T-cell (primary cell): Measurements from ENCODE around the gene OR2G6. TPM values are rescaled to one million over a fixed set of nuclear protein-coding genes. Genes with fewer than 3 reads are reported as not detected.
"Not testable (repeated sequence)": the region's sequence is repeated elsewhere in the genome, so short reads cannot be mapped to it uniquely, and the experiment has no call there.

Experiments
- ATAC-seq, 4 experiments: fragments of 200-7000 bp in 3 of 4; fragments of 150-1000 bp in 1 of 4; cut with Tn5 transposase; replicated peaks in 1 of 4; 1 replicate in 3 of 4; 2 replicates in 1 of 4; pipeline ENCODE4 v1.10.0; 2021; ENCODE audit warnings: moderate library complexity in 3 of 4, mild to moderate bottlenecking in 2 of 4, moderate number of reproducible peaks in 1 of 4
- CTCF ChIA-PET, 2 donors: fragments of 300-600 bp; sonication (Branson Sonifier 250); formaldehyde crosslinking; loops; one replicate each; lab custom pipeline; 2022; ENCODE audit warnings: antibody characterized with exemption in 2 of 2; lab: Charles Lee
- POLR2A ChIA-PET, 2 donors: fragments of 300-600 bp; sonication (Branson Sonifier 250); formaldehyde crosslinking; loops; one replicate each; lab custom pipeline; 2022; ENCODE audit warnings: antibody characterized with exemption in 2 of 2; lab: Charles Lee
- DNase-seq, 35 experiments: peaks; one replicate each; pipeline versions ENCODE4 v3.0.0 to v3.0.0-alpha.2; 2013 to 2023
- H3K27ac ChIP-seq: one replicate; pipeline ENCODE4 v1.5.1; 2013; ENCODE audit warnings: low read length
- H3K27me3 ChIP-seq, 2 experiments: replicated peaks in 1 of 2; 1 replicate in 1 of 2; 2 replicates in 1 of 2; pipeline versions ENCODE4 v1.6.1 to v1.7.0; 2013; ENCODE audit warnings: low read length in 1 of 2, mixed read lengths in 1 of 2; ENCODE audit not compliant: control insufficient read depth in 2 of 2, insufficient read depth in 2 of 2; ENCODE audit errors: extremely low read depth in 1 of 2
- H3K36me3 ChIP-seq, 2 donors: 1 replicate in 1 of 2; 2 replicates in 1 of 2; pipeline versions ENCODE4 v1.6.1 to v1.7.0; 2013; ENCODE audit warnings: low read length in 1 of 2; ENCODE audit not compliant: control insufficient read depth in 2 of 2, insufficient read depth in 1 of 2; ENCODE audit errors: extremely low read depth in 1 of 2
- H3K4me1 ChIP-seq, 2 experiments: 1 replicate in 1 of 2; 2 replicates in 1 of 2; pipeline versions ENCODE4 v1.6.1 to v1.7.0; 2013; ENCODE audit warnings: low read length in 2 of 2, mixed read lengths in 1 of 2; ENCODE audit not compliant: insufficient read depth in 2 of 2, control insufficient read depth in 1 of 2; ENCODE audit errors: extremely low read depth in 1 of 2
- H3K4me3 ChIP-seq, 2 donors: 1 replicate in 1 of 2; 2 replicates in 1 of 2; pipeline versions ENCODE4 v1.5.1 to v1.7.0; 2013; ENCODE audit warnings: mild to moderate bottlenecking in 2 of 2, low read length in 1 of 2, moderate library complexity in 1 of 2; ENCODE audit not compliant: control insufficient read depth in 1 of 2; ENCODE audit errors: extremely low read depth in 1 of 2
- H3K9me3 ChIP-seq: 2 replicates; pipeline ENCODE4 v1.7.0; 2013
- H3K27ac Mint-ChIP-seq, 2 donors: one replicate each; pipeline ENCODE4 v1.8.0; 2020 to 2021; ENCODE audit warnings: mild to moderate bottlenecking in 2 of 2, mixed read lengths in 2 of 2
- H3K27me3 Mint-ChIP-seq, 2 donors: one replicate each; pipeline ENCODE4 v1.8.0; 2021 to 2022; ENCODE audit warnings: mixed read lengths in 2 of 2
- H3K36me3 Mint-ChIP-seq: one replicate; pipeline ENCODE4 v1.8.0; 2021; ENCODE audit warnings: mixed read lengths
- H3K4me1 Mint-ChIP-seq, 3 donors: one replicate each; pipeline ENCODE4 v1.8.0; 2020 to 2022; ENCODE audit warnings: mixed read lengths in 3 of 3, mild to moderate bottlenecking in 1 of 3
- H3K4me3 Mint-ChIP-seq, 3 donors: one replicate each; pipeline ENCODE4 v1.8.0; 2020 to 2022; ENCODE audit warnings: mild to moderate bottlenecking in 3 of 3, mixed read lengths in 3 of 3, moderate library complexity in 3 of 3
- H3K9me3 Mint-ChIP-seq, 3 donors: one replicate each; pipeline ENCODE4 v1.8.0; 2020 to 2022; ENCODE audit warnings: mixed read lengths in 3 of 3
- WGBS: methylation state at CpG from one replicate; pipeline ENCODE4 v1.1.5; 2013; ENCODE audit warnings: missing lambda C conversion rate; ENCODE audit not compliant: insufficient coverage; 5-methylcytosine and 5-hydroxymethylcytosine counted together
- total RNA-seq, 35 experiments: library from RNA in 6 of 35; stranded (reverse) in 6 of 35; fragments of 120-200 nt in 1 of 35; gene quantifications; one replicate each; pipeline versions ENCODE4 v1.2.1 to v1.2.4 and lab custom pipeline; 2013 to 2026

OR2G6 gene
- total RNA-seq, 5 donors from 2014 or later (not counting 1 experiment from before 2014, with no cell fraction given): not detected

DNA sequence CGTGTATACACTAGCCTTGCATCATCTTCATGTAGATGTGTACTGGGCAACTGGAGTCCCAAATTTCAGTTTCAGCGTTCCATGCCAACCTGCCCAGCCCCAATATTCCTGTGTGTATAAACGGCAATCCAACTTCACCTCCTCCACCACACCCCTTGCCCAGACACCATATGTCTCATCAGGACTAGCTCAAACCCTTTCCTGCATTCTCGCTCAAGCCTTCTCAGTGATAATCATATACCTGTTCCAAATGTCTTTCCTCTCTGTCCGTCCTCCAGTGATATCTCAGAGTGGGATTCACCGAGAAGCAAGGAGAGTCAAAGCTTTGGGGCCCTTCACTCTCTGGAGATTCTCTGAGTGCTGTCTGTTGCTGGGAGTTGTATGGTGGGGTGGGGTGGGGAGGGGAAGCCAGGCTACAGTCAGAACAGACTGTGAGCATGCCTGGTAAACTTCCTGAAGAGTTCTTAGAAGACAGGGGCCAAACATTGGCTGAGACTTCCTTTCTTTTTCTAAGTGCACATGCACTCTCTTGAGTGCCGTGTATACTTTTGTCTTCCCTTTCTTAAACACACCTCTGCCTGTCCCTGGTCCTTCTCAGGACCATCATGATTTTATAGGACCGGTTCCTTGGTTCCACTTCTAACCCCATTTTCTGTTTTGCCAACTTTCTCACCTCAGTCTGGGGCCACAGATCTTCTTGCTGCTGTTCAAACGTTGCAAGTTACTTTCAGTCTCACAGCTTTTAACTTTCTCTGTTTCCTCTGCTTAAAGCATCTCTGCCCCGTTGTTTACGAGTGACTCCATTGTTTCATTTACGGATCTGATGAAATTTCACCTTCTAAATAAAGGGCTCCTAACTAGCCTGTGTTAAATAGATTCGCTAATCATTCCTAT is 25.9 kb upstream of the OR2G6 start:
- H3K9me3 ChIP-seq, CTCF ChIA-PET, H3K4me1 ChIP-seq, H3K27me3 Mint-ChIP-seq, H3K36me3 Mint-ChIP-seq, H3K9me3 Mint-ChIP-seq, H3K27me3 ChIP-seq, H3K36me3 ChIP-seq: not testable (repeated sequence)
- H3K27ac Mint-ChIP-seq: peak overlapping the region; percentile 97 to 99
- DNase-seq (peak in 17 of 35 experiments; percentile 0 to 48 (median 7)), ATAC-seq (peak; percentile 90 to 93 (median 92))
- POLR2A ChIA-PET: interaction anchor here in 1 of 2 donors (0.5 kb wide), 1 partner anchor 344 kb away, joined by 4 read pairs; the partner anchor contains the start of gene SH3BP5L
- peak overlapping the region; percentile 69 to 87 (median 86) for H3K4me3 Mint-ChIP-seq
- peaks cover 16 to 23% (median 16%) of the 10 kb centered on the region in 3 donors for H3K4me1 Mint-ChIP-seq
- Histone ChIP-seq H3K4me3 (peak overlapping the region; percentile 26 to 35), H3K27ac (peak overlapping the region; percentile 57)
- WGBS: 40% methylated on average over 4 of the region's 13 CpGs

DNA sequence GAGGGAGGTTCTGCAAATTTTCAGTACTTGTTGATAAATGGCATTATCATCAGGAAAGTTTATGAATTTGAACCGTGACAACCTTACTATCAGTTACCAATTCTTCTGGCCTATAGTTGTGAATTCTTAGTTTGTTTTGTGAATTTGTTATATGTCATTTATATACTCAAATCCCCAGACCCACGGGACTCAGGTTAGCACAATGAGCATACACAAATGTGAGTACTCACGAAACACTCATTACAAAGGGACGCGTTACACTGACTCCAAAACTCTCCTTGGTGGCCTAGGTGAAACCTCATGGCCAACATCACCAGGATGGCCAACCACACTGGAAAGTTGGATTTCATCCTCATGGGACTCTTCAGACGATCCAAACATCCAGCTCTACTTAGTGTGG is 19.6 kb upstream of the OR2G6 start, which contains the start of gene OR2T5:
TSS of gene OR2T5 (plus strand) at position 301 of the 400 bp plus-strand sequence. CDS start at position 301, 0 bp downstream.
- POLR2A ChIA-PET: not testable (repeated sequence)
- no CpG with 5 or more reads among the region's 6 CpGs for WGBS

DNA sequence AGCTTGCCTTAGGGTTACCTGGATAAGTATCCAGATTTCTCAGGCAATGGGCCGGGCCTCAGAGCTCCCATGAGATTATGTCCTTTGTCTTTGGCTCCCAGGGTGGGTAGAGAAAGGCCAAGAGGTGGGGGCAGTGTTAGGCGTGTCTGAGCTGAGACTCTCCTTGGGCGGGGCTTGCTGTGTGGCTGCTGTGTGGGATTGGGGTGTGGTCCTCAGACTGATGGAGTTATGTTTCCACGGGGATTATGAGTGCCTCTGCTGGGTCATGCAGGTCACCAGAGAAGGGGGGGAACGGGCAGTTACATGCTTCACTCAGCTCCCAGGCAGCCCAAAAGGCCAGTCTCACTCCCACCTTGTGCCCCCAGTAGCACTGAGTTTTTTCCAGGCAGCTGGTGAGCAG is 11.2 kb upstream of the OR2G6 start:
- no CpG with 5 or more reads among the region's 5 CpGs for WGBS
- H3K9me3 ChIP-seq, H3K4me3 ChIP-seq, H3K27ac ChIP-seq, CTCF ChIA-PET, H3K4me3 Mint-ChIP-seq, DNase-seq, H3K27me3 Mint-ChIP-seq, H3K27me3 ChIP-seq, H3K9me3 Mint-ChIP-seq, H3K27ac Mint-ChIP-seq, H3K36me3 Mint-ChIP-seq, ATAC-seq, H3K36me3 ChIP-seq, H3K4me1 Mint-ChIP-seq, POLR2A ChIA-PET, H3K4me1 ChIP-seq: not testable (repeated sequence)

More for the DNA sequence above, 19.6 kb upstream of the OR2G6 start, which contains the start of gene OR2T5:
- H3K27ac Mint-ChIP-seq, DNase-seq, H3K9me3 ChIP-seq, CTCF ChIA-PET, ATAC-seq, H3K4me1 ChIP-seq, H3K9me3 Mint-ChIP-seq, H3K36me3 Mint-ChIP-seq, H3K4me1 Mint-ChIP-seq, H3K4me3 Mint-ChIP-seq, H3K27me3 Mint-ChIP-seq, H3K4me3 ChIP-seq, H3K27ac ChIP-seq, H3K36me3 ChIP-seq, H3K27me3 ChIP-seq: not testable (repeated sequence)

GRCh38 chr1:248500305-248501035 is 7.4 kb upstream of the OR2G6 start:
- DNase-seq, H3K36me3 Mint-ChIP-seq, POLR2A ChIA-PET, H3K36me3 ChIP-seq, H3K27ac ChIP-seq, ATAC-seq, H3K9me3 ChIP-seq, H3K27me3 Mint-ChIP-seq, CTCF ChIA-PET, H3K27ac Mint-ChIP-seq, H3K4me3 ChIP-seq, H3K9me3 Mint-ChIP-seq, H3K27me3 ChIP-seq, H3K4me1 Mint-ChIP-seq, H3K4me1 ChIP-seq, H3K4me3 Mint-ChIP-seq: not testable (repeated sequence)
- no CpG with 5 or more reads among the region's 2 CpGs for WGBS

GRCh38 chr1:248510217-248510616 is 2.3 kb downstream of the OR2G6 start:
- H3K27ac Mint-ChIP-seq, ATAC-seq, H3K4me3 ChIP-seq, H3K4me3 Mint-ChIP-seq, POLR2A ChIA-PET, H3K9me3 Mint-ChIP-seq, H3K4me1 Mint-ChIP-seq, H3K4me1 ChIP-seq, H3K27me3 Mint-ChIP-seq, H3K36me3 ChIP-seq, H3K27ac ChIP-seq, H3K27me3 ChIP-seq, H3K9me3 ChIP-seq, DNase-seq, CTCF ChIA-PET, H3K36me3 Mint-ChIP-seq: not testable (repeated sequence)

- DNase-seq: no peak
- H3K36me3 ChIP-seq: no peaks in the 10 kb centered on the region
- ATAC-seq: no peak
- CTCF ChIA-PET: no interaction called here
- H3K27me3 ChIP-seq: peaks cover 0 to 6% of the 10 kb centered on the region in 2 experiments
- H3K27ac Mint-ChIP-seq: no peak overlapping the region
- 89% methylated on average over 12 of the region's 12 CpGs for whole genome bisulfite sequencing
- no peak overlapping the region for H3K4me3 ChIP-seq
- H3K4me1 ChIP-seq: no peaks in the 10 kb centered on the region
- H3K36me3 Mint-ChIP-seq: peaks cover 3% of the 10 kb centered on the region
- POLR2A ChIA-PET: no interaction called here
- no peak overlapping the region for H3K4me3 Mint-ChIP-seq
- peaks cover 0 to 3% of the 10 kb centered on the region in 2 donors for H3K27me3 Mint-ChIP-seq
- no peak overlapping the region for H3K27ac ChIP-seq
- H3K9me3 ChIP-seq: no peaks in the 10 kb centered on the region
- H3K4me1 Mint-ChIP-seq: no peaks in the 10 kb centered on the region
- peaks cover 0 to 1% (median 0%) of the 10 kb centered on the region in 3 donors for H3K9me3 Mint-ChIP-seq
Observed at GRCh38 chr1:248521856-248522255, 14.0 kb downstream of the OR2G6 start.
